ENCODE data around the gene EHHADH. TPM values are rescaled to one million over a fixed set of nuclear protein-coding genes. Genes with fewer than 3 reads are reported as not detected.
A peak's percentile ranks its signal among the peaks of the same experiment; 100 is the strongest.

EHHADH gene
- total and polyA plus RNA-seq, 2 of the 13 experiments (the other 11 are each of a cell fraction or from before 2014, with no cell fraction given), result 14.5 to 38.9 TPM

DNA sequence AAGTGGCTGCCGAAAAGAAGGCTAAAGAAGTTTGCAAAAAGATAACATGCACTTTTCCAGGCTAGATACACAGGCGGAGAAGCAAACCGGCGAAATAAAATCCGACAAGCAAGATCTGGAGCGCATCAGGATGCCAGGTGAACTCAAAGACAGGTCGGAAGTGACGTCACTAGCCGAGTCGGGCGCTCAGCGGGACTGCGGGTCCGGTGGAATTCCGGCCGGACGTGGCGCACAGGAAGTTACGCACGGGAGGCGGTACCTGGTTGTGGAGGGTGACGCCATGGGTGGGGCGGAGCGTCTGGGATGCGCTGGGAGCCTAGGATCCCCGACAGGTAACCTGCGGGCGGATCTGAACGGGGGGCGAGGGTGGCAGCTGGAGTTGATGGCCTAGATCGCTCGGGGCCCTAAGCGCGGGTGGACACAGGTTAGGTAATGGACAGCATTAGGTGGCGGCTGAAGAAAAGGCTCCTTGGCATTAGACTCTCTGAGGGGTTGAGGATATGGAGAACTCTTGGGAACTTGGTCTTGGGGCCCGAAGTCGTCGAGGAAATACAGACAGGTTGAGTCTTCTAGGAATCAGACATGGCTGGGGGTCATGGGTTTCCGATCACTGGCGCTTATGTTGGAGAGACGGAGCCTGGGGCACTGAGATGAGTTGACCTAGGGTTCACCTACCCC lies 29.0 kb upstream of the EHHADH start (continued):
- TF ChIP-seq ZSCAN30 (CRISPR knock-in tag; IDR thresholded peaks at IDR 0.05) (no peak), SIN3A (IDR thresholded peaks at IDR 0.05; ENCODE audit: borderline replicate concordance, low read depth, low read length) (0 out of 2 replicates have a peak, but pooled peaks have one; percentile 34), TBL1XR1 (IDR thresholded peaks at IDR 0.05; ENCODE audit: borderline replicate concordance, low read length, partially characterized antibody) (peak; percentile 51), CEBPG (CRISPR knock-in tag; IDR thresholded peaks at IDR 0.05) (peak; percentile 74), SIN3B (IDR thresholded peaks at IDR 0.05; ENCODE audit: low read length) (peak; percentile 72; the same call in 1 of the 2 replicates), RFXANK (CRISPR knock-in tag; IDR thresholded peaks at IDR 0.05) (0 out of 2 replicates have a peak, but pooled peaks have one; percentile 66), ARNTL (CRISPR knock-in tag; IDR thresholded peaks at IDR 0.05) (0 out of 2 replicates have a peak, but pooled peaks have one; percentile 29), FOXA3 (CRISPR knock-in tag; IDR thresholded peaks at IDR 0.05) (peak; percentile 63), KDM4B (CRISPR knock-in tag; IDR thresholded peaks at IDR 0.05) (peak; percentile 80; the same call in 1 of the 2 replicates), TMF1 (CRISPR knock-in tag; IDR thresholded peaks at IDR 0.05; ENCODE audit: low read depth) (peak; percentile 74; the same call in 1 of the 2 replicates), ZFP36L1 (CRISPR knock-in tag; IDR thresholded peaks at IDR 0.05) (peak; percentile 78; the same call in 1 of the 2 replicates), ZNF709 (CRISPR knock-in tag; IDR thresholded peaks at IDR 0.05) (peak; percentile 87), SRSF9 (IDR thresholded peaks at IDR 0.05; ENCODE audit: borderline replicate concordance, insufficient read depth, low read depth, low read length, poor library complexity, severe bottlenecking) (no peak), ZNF543 (CRISPR knock-in tag; IDR thresholded peaks at IDR 0.05) (0 out of 2 replicates have a peak, but pooled peaks have one; percentile 66)
- TF ChIP-seq, protein P1, sequence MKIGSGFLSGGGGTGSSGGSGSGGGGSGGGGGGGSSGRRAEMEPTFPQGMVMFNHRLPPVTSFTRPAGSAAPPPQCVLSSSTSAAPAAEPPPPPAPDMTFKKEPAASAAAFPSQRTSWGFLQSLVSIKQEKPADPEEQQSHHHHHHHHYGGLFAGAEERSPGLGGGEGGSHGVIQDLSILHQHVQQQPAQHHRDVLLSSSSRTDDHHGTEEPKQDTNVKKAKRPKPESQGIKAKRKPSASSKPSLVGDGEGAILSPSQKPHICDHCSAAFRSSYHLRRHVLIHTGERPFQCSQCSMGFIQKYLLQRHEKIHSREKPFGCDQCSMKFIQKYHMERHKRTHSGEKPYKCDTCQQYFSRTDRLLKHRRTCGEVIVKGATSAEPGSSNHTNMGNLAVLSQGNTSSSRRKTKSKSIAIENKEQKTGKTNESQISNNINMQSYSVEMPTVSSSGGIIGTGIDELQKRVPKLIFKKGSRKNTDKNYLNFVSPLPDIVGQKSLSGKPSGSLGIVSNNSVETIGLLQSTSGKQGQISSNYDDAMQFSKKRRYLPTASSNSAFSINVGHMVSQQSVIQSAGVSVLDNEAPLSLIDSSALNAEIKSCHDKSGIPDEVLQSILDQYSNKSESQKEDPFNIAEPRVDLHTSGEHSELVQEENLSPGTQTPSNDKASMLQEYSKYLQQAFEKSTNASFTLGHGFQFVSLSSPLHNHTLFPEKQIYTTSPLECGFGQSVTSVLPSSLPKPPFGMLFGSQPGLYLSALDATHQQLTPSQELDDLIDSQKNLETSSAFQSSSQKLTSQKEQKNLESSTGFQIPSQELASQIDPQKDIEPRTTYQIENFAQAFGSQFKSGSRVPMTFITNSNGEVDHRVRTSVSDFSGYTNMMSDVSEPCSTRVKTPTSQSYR (CRISPR knock-in tag; IDR thresholded peaks at IDR 0.05; ENCODE audit: borderline replicate concordance), result no peak
- TF ChIP-seq, protein P2, sequence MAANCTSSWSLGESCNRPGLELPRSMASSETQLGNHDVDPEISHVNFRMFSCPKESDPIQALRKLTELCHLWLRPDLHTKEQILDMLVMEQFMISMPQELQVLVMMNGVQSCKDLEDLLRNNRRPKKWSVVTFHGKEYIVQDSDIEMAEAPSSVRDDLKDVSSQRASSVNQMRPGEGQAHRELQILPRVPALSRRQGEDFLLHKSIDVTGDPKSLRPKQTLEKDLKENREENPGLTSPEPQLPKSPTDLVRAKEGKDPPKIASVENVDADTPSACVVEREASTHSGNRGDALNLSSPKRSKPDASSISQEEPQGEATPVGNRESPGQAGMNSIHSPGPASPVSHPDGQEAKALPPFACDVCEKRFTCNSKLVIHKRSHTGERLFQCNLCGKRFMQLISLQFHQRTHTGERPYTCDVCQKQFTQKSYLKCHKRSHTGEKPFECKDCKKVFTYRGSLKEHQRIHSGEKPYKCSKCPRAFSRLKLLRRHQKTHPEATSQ (CRISPR knock-in tag; IDR thresholded peaks at IDR 0.05; ENCODE audit: borderline replicate concordance), result peak; percentile 62; the same call in 1 of the 2 replicates
- TF ChIP-seq, protein P3, sequence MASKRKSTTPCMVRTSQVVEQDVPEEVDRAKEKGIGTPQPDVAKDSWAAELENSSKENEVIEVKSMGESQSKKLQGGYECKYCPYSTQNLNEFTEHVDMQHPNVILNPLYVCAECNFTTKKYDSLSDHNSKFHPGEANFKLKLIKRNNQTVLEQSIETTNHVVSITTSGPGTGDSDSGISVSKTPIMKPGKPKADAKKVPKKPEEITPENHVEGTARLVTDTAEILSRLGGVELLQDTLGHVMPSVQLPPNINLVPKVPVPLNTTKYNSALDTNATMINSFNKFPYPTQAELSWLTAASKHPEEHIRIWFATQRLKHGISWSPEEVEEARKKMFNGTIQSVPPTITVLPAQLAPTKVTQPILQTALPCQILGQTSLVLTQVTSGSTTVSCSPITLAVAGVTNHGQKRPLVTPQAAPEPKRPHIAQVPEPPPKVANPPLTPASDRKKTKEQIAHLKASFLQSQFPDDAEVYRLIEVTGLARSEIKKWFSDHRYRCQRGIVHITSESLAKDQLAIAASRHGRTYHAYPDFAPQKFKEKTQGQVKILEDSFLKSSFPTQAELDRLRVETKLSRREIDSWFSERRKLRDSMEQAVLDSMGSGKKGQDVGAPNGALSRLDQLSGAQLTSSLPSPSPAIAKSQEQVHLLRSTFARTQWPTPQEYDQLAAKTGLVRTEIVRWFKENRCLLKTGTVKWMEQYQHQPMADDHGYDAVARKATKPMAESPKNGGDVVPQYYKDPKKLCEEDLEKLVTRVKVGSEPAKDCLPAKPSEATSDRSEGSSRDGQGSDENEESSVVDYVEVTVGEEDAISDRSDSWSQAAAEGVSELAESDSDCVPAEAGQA (IDR thresholded peaks at IDR 0.05; ENCODE audit: low read depth), result peak; percentile 98
- TF ChIP-seq, protein P3 (CRISPR knock-in tag; IDR thresholded peaks at IDR 0.05; ENCODE audit: borderline replicate concordance), result no peak
